ENCODE data around the gene GNAS-AS1. TPM values are rescaled to one million over a fixed set of nuclear protein-coding genes. Genes with fewer than 3 reads are reported as not detected.

The GNAS-AS1 gene
- total RNA-seq, 1 donor from 2014 or later: 4.9 TPM

- DNase-seq (ENCODE audit: low spot score): no peak
- no peak overlapping the region for H3K4me3 Mint-ChIP-seq (ENCODE audit: unreplicated experiment)
- no peaks in the 10 kb centered on the region for H3K9me3 Mint-ChIP-seq (ENCODE audit: unreplicated experiment)
- peaks cover 4% of the 10 kb centered on the region for H3K27me3 Mint-ChIP-seq (ENCODE audit: unreplicated experiment)
- H3K36me3 Mint-ChIP-seq (ENCODE audit: low read depth, unreplicated experiment): no peaks in the 10 kb centered on the region
- H3K4me1 Mint-ChIP-seq (ENCODE audit: unreplicated experiment): peaks cover 12% of the 10 kb centered on the region
- no peak overlapping the region for H3K27ac Mint-ChIP-seq (ENCODE audit: unreplicated experiment)
- no peak for TF ChIP-seq CTCF (IDR thresholded peaks at IDR 0.05; ENCODE audit: unreplicated experiment)
Measured at GRCh38 chr20:58802061-58802460, 48.6 kb downstream of the GNAS-AS1 start.

- Mint-ChIP-seq H3K27ac (ENCODE audit: unreplicated experiment) (no peak overlapping the region), H3K4me3 (ENCODE audit: unreplicated experiment) (no peak overlapping the region), H3K4me1 (ENCODE audit: unreplicated experiment) (peaks cover 12% of the 10 kb centered on the region), H3K36me3 (ENCODE audit: low read depth, unreplicated experiment) (no peaks in the 10 kb centered on the region), H3K9me3 (ENCODE audit: unreplicated experiment) (no peaks in the 10 kb centered on the region), H3K27me3 (ENCODE audit: unreplicated experiment) (peaks cover 1% of the 10 kb centered on the region)
- no peak for DNase-seq (ENCODE audit: low spot score)
- TF ChIP-seq CTCF (IDR thresholded peaks at IDR 0.05; ENCODE audit: unreplicated experiment): no peak
Measured at GRCh38 chr20:58800134-58800871, 50.4 kb downstream of the GNAS-AS1 start.

- Mint-ChIP-seq H3K27ac (ENCODE audit: unreplicated experiment) (no peak overlapping the region), H3K36me3 (ENCODE audit: low read depth, unreplicated experiment) (no peaks in the 10 kb centered on the region), H3K27me3 (ENCODE audit: unreplicated experiment) (no peaks in the 10 kb centered on the region), H3K9me3 (ENCODE audit: unreplicated experiment) (no peaks in the 10 kb centered on the region), H3K4me3 (ENCODE audit: unreplicated experiment) (no peak overlapping the region), H3K4me1 (ENCODE audit: unreplicated experiment) (peaks cover 7% of the 10 kb centered on the region)
- no peak for DNase-seq (ENCODE audit: low spot score)
- TF ChIP-seq CTCF (IDR thresholded peaks at IDR 0.05; ENCODE audit: unreplicated experiment): no peak
Measured at GRCh38 chr20:58797371-58798338, 53.0 kb downstream of the GNAS-AS1 start.

- Mint-ChIP-seq H3K9me3 (ENCODE audit: unreplicated experiment) (no peaks in the 10 kb centered on the region), H3K27ac (ENCODE audit: unreplicated experiment) (no peak overlapping the region), H3K27me3 (ENCODE audit: unreplicated experiment) (no peaks in the 10 kb centered on the region), H3K4me3 (ENCODE audit: unreplicated experiment) (no peak overlapping the region), H3K36me3 (ENCODE audit: low read depth, unreplicated experiment) (no peaks in the 10 kb centered on the region), H3K4me1 (ENCODE audit: unreplicated experiment) (no peaks in the 10 kb centered on the region)
- DNase-seq (ENCODE audit: low spot score): no peak
- no peak for TF ChIP-seq CTCF (IDR thresholded peaks at IDR 0.05; ENCODE audit: unreplicated experiment)
Measured at GRCh38 chr20:58795923-58796245, 54.8 kb downstream of the GNAS-AS1 start.
